ENCODE data around the gene RASGRP4. TPM values are rescaled to one million over a fixed set of nuclear protein-coding genes. Genes with fewer than 3 reads are reported as not detected.

Gene RASGRP4
- polyA plus RNA-seq, 1 donor (not counting 4 experiments of a cell fraction or from before 2014, with no cell fraction given): not detected

- dilution Hi-C loops (cut with MboI; ENCODE audit: extremely low pct_ligation_motif_present, low sequenced_read_pairs): no loop called here
- Histone ChIP-seq H3K27me3 (ENCODE audit: control insufficient read depth, extremely low read depth, insufficient read depth, low read length) (no peaks in the 10 kb centered on the region), H3K9ac (ENCODE audit: control insufficient read depth, extremely low read depth, insufficient read depth, low read length) (peak overlapping the region; percentile 50), H4K20me1 (ENCODE audit: control insufficient read depth, extremely low read depth, insufficient read depth, low read length) (peaks cover 7% of the 10 kb centered on the region), H3K27ac (ENCODE audit: control insufficient read depth, insufficient read depth, low read length) (peak overlapping the region; percentile 61), H3K4me2 (ENCODE audit: control insufficient read depth, extremely low read depth, insufficient read depth, low read depth, low read length) (peak overlapping the region; percentile 95), H2AFZ (ENCODE audit: control insufficient read depth, low read length) (peak overlapping the region; percentile 62), H3K9me1 (ENCODE audit: control insufficient read depth, extremely low read depth, insufficient read depth, low read length) (peaks cover 2% of the 10 kb centered on the region), H3K4me1 (ENCODE audit: control insufficient read depth, extremely low read depth, insufficient read depth, low read length) (peaks cover 21% of the 10 kb centered on the region), H3K4me3 (ENCODE audit: control insufficient read depth in 2 of 3, extremely low read depth in 1 of 3, insufficient read depth in 2 of 3, low read depth in 1 of 3, low read length in 3 of 3) (peak overlapping the region; percentile 66 to 74 (median 67)), H3K79me2 (ENCODE audit: control insufficient read depth, insufficient read depth, low read length) (peaks cover 4% of the 10 kb centered on the region), H3K9me3 (ENCODE audit: control insufficient read depth, low read depth, low read length) (no peaks in the 10 kb centered on the region), H3K36me3 (ENCODE audit: control insufficient read depth in 2 of 2, extremely low read depth in 1 of 2, insufficient read depth in 2 of 2, low read length in 2 of 2) (peaks cover 9 to 23% of the 10 kb centered on the region in 2 experiments)
- FAIRE-seq: no peak
- DNase-seq (ENCODE audit: low read depth, low spot score): no peak
- TF ChIP-seq, protein P1, sequence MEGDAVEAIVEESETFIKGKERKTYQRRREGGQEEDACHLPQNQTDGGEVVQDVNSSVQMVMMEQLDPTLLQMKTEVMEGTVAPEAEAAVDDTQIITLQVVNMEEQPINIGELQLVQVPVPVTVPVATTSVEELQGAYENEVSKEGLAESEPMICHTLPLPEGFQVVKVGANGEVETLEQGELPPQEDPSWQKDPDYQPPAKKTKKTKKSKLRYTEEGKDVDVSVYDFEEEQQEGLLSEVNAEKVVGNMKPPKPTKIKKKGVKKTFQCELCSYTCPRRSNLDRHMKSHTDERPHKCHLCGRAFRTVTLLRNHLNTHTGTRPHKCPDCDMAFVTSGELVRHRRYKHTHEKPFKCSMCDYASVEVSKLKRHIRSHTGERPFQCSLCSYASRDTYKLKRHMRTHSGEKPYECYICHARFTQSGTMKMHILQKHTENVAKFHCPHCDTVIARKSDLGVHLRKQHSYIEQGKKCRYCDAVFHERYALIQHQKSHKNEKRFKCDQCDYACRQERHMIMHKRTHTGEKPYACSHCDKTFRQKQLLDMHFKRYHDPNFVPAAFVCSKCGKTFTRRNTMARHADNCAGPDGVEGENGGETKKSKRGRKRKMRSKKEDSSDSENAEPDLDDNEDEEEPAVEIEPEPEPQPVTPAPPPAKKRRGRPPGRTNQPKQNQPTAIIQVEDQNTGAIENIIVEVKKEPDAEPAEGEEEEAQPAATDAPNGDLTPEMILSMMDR (optimal IDR thresholded peaks at IDR 0.05 in 1 of 3, IDR thresholded peaks at IDR 0.05 in 1 of 3, conservative IDR thresholded peaks at IDR 0.05 in 1 of 3; ENCODE audit: extremely low read depth in 1 of 3, insufficient read depth in 2 of 3, low read length in 3 of 3): no peak
Observed at GRCh38 chr19:38386971-38387549, 39.0 kb downstream of the RASGRP4 start.

GRCh38 chr19:38386300-38386970, 39.6 kb downstream of the RASGRP4 start:
- Histone ChIP-seq H3K9ac (ENCODE audit: control insufficient read depth, extremely low read depth, insufficient read depth, low read length) (no peak overlapping the region), H3K4me3 (ENCODE audit: control insufficient read depth in 2 of 3, extremely low read depth in 1 of 3, insufficient read depth in 2 of 3, low read depth in 1 of 3, low read length in 3 of 3) (peak overlapping the region in 1 of 3 experiments; percentile 74), H3K9me1 (ENCODE audit: control insufficient read depth, extremely low read depth, insufficient read depth, low read length) (peaks cover 5% of the 10 kb centered on the region), H2AFZ (ENCODE audit: control insufficient read depth, low read length) (no peak overlapping the region), H4K20me1 (ENCODE audit: control insufficient read depth, extremely low read depth, insufficient read depth, low read length) (peaks cover 9% of the 10 kb centered on the region), H3K79me2 (ENCODE audit: control insufficient read depth, insufficient read depth, low read length) (peaks cover 4% of the 10 kb centered on the region), H3K27me3 (ENCODE audit: control insufficient read depth, extremely low read depth, insufficient read depth, low read length) (no peaks in the 10 kb centered on the region), H3K4me2 (ENCODE audit: control insufficient read depth, extremely low read depth, insufficient read depth, low read depth, low read length) (peak overlapping the region; percentile 95), H3K4me1 (ENCODE audit: control insufficient read depth, extremely low read depth, insufficient read depth, low read length) (peaks cover 21% of the 10 kb centered on the region), H3K36me3 (ENCODE audit: control insufficient read depth in 2 of 2, extremely low read depth in 1 of 2, insufficient read depth in 2 of 2, low read length in 2 of 2) (peaks cover 11 to 30% of the 10 kb centered on the region in 2 experiments), H3K27ac (ENCODE audit: control insufficient read depth, insufficient read depth, low read length) (no peak overlapping the region), H3K9me3 (ENCODE audit: control insufficient read depth, low read depth, low read length) (no peaks in the 10 kb centered on the region)
- TF ChIP-seq EZH2 (IDR thresholded peaks at IDR 0.05; ENCODE audit: low read length): no peak
- TF ChIP-seq, protein P1 (optimal IDR thresholded peaks at IDR 0.05 in 1 of 3, IDR thresholded peaks at IDR 0.05 in 1 of 3, conservative IDR thresholded peaks at IDR 0.05 in 1 of 3; ENCODE audit: extremely low read depth in 1 of 3, insufficient read depth in 2 of 3, low read length in 3 of 3): no peak
- dilution Hi-C loops (cut with MboI; ENCODE audit: extremely low pct_ligation_motif_present, low sequenced_read_pairs): no loop called here
- DNase-seq (ENCODE audit: low read depth, low spot score) (no peak), FAIRE-seq (no peak)

All from keratinocyte (primary cell).